ES-I3 (cell line): ENCODE data around the gene ASPDH.

Experiments used
- H3K36me3 ChIP-seq: 2 replicates; pipeline ENCODE4 v1.6.1; 2013; ENCODE audit warnings: mild to moderate bottlenecking, low read length, control low read depth, moderate library complexity; ENCODE audit not compliant: insufficient read depth
- H3K4me1 ChIP-seq: 2 replicates; pipeline ENCODE4 v1.6.1; 2013; ENCODE audit warnings: mild to moderate bottlenecking, control low read depth, low read length; ENCODE audit not compliant: insufficient read depth
- H3K9ac ChIP-seq: 2 replicates; pipeline ENCODE4 v1.6.1; 2013; ENCODE audit warnings: low read depth, mild to moderate bottlenecking, low read length, moderate library complexity
- H3K9me3 ChIP-seq: 2 replicates; pipeline ENCODE4 v1.6.1; 2013; ENCODE audit warnings: mild to moderate bottlenecking, low read length, moderate library complexity; ENCODE audit not compliant: control insufficient read depth, insufficient read depth

Gene ASPDH

DNA sequence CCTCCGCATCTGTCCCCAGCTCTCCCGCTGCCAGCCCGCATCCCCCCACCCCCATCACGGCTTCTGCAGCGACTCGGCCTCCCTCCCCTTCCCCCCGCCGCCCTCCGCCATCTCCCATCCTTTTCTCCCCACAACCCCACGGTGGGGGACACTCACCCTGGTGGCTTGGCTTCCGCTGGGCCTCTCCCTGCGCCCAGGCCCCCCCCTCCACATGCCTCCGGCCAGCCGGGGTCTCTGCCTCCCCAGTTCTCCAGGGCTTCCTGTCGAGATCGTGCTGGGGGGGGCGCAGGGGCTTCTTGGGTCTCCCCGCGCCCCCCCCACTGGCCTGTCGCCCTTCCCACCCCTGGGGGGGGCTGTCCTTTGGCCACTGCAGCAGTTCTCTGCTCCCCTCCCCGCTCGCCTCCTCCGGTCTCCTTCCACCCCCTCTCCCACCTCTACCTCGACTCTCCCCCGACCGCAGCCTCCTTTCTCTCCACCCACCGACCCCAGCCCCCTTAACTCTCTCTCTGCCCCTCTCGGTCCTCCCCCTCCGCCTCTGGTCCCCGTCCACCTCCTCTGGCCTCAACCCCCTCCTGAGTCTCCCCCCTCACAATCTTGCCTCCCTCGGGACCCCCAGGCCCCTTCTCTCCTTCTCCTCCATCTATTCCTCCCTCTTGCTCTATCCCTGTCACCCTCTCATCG lies 37.5 kb upstream of the ASPDH start:
- H3K36me3 ChIP-seq, result no peaks in the 10 kb centered on the region
- peak overlapping the region; percentile 65 for H3K9ac ChIP-seq
- peaks cover 9% of the 10 kb centered on the region; the same call in 1 of the 2 replicates for H3K4me1 ChIP-seq
- H3K9me3 ChIP-seq, result no peaks in the 10 kb centered on the region

DNA sequence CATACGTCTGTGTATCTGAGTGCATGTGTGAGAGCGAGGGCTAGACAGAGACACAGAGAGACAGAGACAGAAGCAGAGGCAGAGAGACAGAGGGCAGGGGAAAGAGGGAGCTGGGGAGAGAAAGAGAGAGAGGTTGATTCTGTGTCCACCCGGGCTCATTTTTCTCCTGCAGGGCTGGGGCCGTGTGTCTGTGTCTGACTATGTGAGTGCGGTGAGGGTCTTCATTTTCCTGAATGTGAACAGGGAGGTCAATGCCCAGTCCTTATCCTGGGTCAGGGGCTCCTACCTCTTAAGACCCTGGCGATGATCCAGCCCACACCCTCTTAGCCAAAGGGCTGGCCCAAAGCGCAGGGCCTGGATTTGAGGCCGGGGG lies 36.9 kb upstream of the ASPDH start:
- Histone ChIP-seq H3K9ac (peak overlapping the region; percentile 65; the same call in 1 of the 2 replicates), H3K9me3 (no peaks in the 10 kb centered on the region), H3K4me1 (peaks cover 9% of the 10 kb centered on the region; the same call in 1 of the 2 replicates), H3K36me3 (no peaks in the 10 kb centered on the region)

DNA sequence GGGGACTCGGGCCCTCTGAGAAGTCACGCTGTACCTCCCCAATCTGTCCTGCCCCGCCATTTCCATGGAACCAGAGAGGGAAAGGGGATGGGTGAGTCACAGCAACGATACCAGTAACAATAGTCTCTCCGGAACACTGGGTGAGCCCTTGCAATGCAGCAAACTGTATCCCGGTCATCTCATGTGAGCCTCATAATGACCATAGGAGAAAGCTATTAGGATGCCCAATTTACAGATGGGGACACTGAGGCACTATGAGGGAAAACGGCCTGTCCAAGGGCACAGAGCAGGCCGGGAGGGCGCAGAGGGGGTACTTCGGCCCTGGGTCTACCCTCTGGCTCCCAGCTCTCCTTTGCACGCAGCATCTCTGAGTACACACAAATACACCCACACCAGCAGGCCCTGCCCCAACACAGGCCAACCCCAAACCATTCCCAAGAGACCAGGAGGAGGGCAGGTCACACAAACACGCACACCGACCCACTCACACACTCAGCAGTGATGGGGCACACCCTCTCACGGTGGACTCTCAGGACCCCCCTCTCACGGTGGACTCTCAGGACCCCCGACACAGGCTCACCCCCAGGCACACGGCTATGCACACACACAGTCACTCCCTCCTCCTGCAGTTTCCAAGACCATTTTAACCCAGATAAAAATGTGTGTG lies 36.3 kb upstream of the ASPDH start:
- no peaks in the 10 kb centered on the region for H3K36me3 ChIP-seq
- H3K9ac ChIP-seq, result peak overlapping the region; percentile 65; the same call in 1 of the 2 replicates
- H3K9me3 ChIP-seq, result no peaks in the 10 kb centered on the region
- H3K4me1 ChIP-seq, result peaks cover 9% of the 10 kb centered on the region; the same call in 1 of the 2 replicates

DNA sequence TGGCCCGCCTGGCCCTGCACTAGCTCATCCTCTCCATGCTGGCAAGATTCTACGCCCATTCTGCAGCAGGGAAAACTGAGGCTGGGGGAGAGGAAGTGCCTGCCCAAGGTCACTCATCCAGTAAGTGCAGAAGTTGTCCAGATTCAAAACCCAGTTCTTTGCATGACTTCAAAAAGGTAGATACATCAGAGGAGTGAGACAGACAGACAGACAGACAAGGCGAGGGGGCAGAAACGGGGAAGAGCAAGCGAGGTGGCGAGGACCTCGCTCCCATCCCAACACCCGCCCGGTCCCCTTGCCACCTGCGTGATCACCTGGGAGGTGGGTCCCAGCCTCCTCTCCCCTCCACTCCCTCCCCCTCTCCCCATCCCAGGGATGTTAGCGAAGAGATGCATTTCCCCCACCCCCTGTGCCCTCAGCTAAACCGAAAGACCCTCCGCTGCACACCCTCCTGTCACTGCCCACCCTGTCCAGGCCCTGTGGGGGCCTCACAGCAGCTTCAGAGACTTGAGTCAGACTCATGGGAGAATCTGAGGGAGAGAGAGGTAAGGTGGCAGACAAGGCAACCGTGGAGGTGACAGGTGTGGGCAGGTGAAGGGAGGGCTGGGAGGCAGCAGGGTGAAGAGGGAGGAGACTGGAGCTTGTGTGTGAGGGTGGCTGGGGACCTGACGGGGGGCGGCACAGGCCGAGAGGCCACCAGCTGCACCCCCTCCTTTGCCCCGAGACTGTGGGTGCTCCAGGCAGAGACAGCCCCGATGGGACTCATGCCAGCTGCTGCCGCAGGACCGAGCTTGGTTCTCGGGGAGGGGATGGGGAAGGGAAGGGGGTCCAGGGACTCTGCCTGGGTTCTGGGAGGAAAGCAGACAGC lies 35.6 kb upstream of the ASPDH start:
- Histone ChIP-seq H3K9ac (no peak overlapping the region), H3K4me1 (peaks cover 9% of the 10 kb centered on the region; the same call in 1 of the 2 replicates), H3K9me3 (no peaks in the 10 kb centered on the region), H3K36me3 (no peaks in the 10 kb centered on the region)

DNA sequence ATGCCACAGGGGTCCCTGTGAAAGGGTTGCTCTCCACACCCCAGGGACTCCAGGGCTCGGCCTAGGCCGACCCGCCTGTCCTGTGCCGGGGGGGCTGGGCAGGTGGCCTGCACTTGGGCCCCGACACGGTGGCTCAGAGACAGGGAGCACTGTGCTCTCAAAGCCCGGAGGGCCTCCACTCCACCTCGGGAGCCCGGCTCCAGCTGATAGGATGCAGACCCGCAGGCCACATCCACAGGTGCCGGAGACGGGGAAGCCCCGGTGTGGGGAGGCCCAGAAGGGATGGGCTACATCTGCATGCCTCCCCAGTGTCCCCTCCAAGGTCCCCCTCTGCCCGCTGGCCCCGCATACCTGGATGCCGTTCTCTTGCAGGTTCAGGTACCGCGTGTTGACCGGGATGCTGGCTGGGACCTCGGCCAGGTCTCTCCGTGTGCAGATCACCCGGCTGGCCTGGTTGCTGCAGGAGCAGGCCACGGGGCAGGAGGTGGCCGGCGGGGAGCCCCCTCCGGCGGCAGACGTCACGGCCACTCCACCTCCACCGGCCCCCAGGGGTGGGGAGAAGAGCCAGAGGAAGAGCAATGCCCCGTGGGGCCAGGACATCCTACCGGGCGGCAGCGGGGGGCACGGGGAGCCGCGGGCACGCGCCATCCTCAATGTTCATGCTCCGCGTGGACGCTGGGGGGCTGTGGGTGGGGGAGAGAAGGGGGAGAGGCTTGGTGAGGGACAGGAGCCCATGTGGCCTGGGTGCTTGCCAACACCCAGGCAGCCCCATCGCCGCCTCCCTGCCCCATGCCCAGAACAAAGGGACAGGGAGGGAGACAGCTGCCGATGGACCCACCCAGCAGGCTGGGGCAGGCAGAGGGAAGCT lies 34.7 kb upstream of the ASPDH start:
- H3K4me1 ChIP-seq, result peaks cover 9% of the 10 kb centered on the region; the same call in 1 of the 2 replicates
- no peaks in the 10 kb centered on the region for H3K36me3 ChIP-seq
- no peak overlapping the region for H3K9ac ChIP-seq
- no peaks in the 10 kb centered on the region for H3K9me3 ChIP-seq

DNA sequence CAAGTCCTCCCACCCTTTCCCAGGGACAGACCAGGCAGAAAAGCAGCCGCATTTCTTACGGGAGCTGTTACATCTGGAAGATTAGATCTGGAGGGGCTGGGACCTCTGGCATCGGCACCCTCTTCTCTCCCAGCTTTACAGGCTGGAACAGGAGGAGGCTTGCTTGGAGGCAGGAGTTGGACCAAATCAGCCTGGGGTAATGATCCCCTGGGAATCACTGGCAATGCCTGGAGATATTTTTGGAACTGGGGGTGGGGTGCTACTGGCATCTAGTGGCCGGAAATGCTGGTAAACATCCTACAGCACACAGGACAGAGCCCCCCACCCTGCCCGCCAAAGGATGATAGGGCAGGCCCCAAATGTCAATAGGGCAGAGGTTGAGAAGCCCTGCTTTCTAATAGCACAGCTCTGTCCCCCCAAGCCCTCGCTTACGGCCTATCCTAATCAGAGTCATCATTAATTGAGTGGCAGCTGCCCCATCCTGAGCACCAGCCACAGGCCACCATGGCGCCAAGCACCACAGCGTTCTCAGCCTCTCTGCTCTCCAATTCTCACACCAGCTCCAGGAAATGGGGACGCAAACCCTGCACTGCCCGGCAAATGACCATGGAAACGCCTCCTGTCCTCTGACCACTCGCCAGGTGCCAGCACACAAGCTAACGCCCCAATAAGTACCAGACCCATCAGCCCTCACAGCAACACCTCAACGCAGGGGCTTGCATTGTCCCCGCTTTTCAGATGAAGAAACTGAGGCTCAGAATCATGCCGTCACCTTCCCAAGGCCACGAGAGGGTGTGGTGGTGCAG lies 33.9 kb upstream of the ASPDH start:
- Histone ChIP-seq H3K9me3 (no peaks in the 10 kb centered on the region), H3K36me3 (no peaks in the 10 kb centered on the region), H3K9ac (no peak overlapping the region), H3K4me1 (peaks cover 9% of the 10 kb centered on the region; the same call in 1 of the 2 replicates)

DNA sequence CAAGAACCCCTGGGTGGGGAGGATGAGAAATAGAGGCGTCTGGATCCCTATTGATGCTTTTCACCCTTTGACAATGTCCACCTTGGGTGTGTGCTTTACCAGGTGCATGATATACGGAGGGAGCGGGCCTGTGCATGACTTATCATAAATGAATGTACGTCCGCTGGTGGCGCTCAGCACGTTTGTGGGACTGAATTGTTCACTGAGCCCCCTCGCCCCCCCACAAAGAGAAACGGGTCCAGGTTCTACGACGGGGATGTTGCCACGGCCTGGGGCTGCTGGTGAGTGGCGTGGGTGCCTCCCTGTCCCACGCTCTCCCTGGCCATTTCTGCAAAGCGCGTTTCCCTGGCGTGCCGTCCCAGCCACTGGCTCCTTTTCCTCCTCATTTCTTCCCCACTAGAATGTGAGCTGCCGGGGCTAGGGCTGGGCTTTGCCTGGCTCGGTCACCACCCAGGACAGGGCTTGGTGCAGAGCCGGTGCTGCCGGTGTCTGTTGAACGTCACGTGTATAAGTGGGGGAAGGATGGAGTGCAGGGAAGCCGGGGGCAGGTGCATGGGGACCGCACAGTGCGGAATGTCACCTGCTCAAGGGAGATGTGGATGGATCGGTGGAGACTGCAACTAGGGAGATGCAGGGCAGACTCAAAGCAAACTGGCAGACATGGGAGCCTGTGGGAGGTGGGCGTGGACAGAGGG lies 33.0 kb upstream of the ASPDH start:
- H3K9ac ChIP-seq, result no peak overlapping the region
- H3K9me3 ChIP-seq, result no peaks in the 10 kb centered on the region
- no peaks in the 10 kb centered on the region for H3K36me3 ChIP-seq
- peaks cover 12% of the 10 kb centered on the region; the same call in 1 of the 2 replicates for H3K4me1 ChIP-seq

DNA sequence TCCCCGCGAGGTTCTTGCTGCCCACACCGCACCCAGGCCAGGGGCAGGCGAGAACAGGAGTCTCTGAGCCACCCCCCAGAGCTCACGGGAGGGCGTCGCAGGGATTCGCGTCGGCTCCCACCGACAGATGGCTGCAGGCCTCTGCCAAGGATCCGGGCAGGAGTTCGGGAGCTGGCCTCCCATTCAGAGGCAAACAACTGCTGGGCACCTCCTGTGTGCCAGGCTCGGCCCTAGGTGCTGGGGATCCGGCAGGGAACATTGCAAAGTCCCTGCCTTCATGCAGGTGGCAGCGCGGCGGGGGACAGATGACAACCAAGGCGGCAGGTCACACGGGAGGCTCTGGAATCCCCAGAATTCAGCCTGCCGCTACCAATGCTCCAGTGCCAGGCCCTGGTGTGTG lies 29.2 kb upstream of the ASPDH start:
- Histone ChIP-seq H3K4me1 (peaks cover 3% of the 10 kb centered on the region; the same call in 1 of the 2 replicates), H3K9me3 (no peaks in the 10 kb centered on the region), H3K36me3 (no peaks in the 10 kb centered on the region), H3K9ac (no peak overlapping the region)

DNA sequence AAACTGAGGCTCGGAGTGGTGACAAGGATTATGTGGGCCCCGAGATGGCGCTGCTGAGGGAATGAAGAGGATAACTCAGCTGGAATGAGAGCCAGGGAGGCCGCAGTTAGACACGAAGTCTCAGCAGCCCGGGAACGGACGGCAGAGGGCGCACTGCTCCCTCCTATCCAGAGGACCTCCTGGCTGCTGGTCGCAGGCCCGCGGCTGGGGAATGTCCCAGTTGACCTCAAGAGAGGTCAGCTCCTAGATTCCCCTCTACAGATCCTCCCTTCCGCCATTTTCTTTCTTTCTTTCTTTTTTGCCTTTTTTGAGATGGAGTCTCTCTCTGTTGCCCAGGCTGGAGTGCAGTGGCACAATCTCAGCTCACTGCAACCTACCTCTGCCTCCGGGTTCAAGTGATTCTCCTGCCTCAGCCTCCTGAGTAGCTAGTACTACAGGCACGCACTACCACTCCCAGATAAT lies 24.1 kb upstream of the ASPDH start:
- peaks cover 3% of the 10 kb centered on the region; the same call in 1 of the 2 replicates for H3K4me1 ChIP-seq
- no peak overlapping the region for H3K9ac ChIP-seq
- H3K9me3 ChIP-seq, result no peaks in the 10 kb centered on the region
- no peaks in the 10 kb centered on the region for H3K36me3 ChIP-seq

DNA sequence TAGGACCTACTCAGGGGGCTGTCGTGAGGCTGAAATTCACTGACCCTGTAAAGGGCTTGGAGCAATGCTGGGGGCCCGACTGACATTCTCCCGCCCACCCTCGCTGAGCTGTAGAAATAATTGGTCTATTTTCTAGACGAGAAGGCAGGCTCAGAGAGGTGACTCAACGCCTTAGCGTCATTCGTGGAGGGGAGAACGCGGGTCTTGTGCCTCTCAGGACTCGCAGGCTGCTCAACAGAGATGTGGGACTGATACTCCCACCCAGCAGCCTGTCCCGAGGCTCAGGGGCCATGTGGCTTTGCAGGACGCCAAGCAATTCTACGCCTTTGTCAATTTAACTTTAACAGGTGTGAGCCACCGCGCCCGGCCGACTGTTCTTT lies 23.6 kb upstream of the ASPDH start:
- Histone ChIP-seq H3K4me1 (peaks cover 3% of the 10 kb centered on the region; the same call in 1 of the 2 replicates), H3K9ac (no peak overlapping the region), H3K9me3 (no peaks in the 10 kb centered on the region), H3K36me3 (no peaks in the 10 kb centered on the region)

DNA sequence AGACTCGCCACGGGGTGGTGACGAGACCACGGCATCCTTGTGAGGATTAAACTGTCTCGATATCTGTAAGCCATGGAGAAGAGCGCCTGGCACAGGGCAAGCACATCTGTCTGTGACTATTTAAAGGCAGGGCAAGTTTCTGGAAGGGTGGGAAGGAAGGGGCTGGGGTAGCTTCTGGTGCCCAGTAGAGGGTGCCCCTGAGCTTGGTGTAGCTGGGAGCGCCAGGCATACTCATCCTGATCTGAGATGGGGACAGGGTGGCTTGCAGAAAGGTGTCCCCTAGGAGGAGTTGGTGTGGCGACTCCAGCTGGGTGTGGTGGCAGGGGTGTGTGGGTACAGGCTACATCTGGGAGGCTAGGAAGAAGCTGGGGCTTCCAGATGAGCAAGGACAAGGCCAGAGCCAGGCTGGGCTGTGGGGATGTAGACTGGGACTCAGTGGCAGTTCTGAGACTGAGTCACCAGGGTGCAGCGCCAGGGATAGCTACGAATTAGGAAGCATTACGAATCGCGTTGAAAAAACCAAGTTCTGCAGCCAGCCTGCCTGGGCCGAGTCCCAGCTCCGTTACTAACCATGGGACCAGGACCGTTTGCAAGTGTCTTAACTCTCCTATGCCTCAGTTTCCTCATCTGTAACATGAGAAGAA lies 23.1 kb upstream of the ASPDH start:
- peaks cover under 1% of the 10 kb centered on the region; the same call in 1 of the 2 replicates for H3K4me1 ChIP-seq
- no peaks in the 10 kb centered on the region for H3K36me3 ChIP-seq
- no peak overlapping the region for H3K9ac ChIP-seq
- no peaks in the 10 kb centered on the region for H3K9me3 ChIP-seq

DNA sequence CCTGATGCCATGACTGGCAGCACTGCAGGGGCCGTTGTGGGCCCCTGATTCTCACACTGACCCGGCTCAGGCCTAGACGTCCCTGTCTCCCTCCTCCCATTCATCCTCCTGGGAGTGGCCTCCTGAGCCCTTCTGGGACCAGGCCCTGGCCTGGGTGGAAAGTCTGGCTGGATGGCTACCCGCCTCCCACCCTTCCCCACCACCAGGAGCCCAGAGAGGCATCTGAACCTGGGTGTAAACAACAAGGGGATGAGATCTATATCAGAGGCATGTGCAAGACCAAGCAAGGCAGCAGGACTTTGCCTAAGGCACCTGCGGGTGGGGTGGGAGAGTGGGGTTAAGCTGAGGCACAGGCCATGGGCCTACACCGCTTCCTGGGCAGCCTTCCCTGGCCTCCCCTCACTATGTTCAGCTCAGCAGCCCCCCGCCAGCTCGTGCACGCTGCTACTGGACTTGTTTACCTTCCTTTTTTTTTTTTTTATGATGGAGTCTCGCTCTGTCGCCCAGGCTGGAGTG lies 22.0 kb upstream of the ASPDH start:
- peaks cover 8% of the 10 kb centered on the region; the same call in 1 of the 2 replicates for H3K4me1 ChIP-seq
- H3K9me3 ChIP-seq, result no peaks in the 10 kb centered on the region
- no peaks in the 10 kb centered on the region for H3K36me3 ChIP-seq
- no peak overlapping the region for H3K9ac ChIP-seq
